Activated CD8-positive, alpha-beta memory T cell treated with anti-CD3 and anti-CD28 coated beads, Interleukin-2, amount 50 U/mL, for 24 hours (primary cell): ENCODE measurements around the gene SORCS3.

Experiments used
- DNase-seq: peaks from one replicate; pipeline ENCODE4 v3.0.0-alpha.2; 2020; ENCODE audit errors: extremely low read depth

The SORCS3 gene

DNA sequence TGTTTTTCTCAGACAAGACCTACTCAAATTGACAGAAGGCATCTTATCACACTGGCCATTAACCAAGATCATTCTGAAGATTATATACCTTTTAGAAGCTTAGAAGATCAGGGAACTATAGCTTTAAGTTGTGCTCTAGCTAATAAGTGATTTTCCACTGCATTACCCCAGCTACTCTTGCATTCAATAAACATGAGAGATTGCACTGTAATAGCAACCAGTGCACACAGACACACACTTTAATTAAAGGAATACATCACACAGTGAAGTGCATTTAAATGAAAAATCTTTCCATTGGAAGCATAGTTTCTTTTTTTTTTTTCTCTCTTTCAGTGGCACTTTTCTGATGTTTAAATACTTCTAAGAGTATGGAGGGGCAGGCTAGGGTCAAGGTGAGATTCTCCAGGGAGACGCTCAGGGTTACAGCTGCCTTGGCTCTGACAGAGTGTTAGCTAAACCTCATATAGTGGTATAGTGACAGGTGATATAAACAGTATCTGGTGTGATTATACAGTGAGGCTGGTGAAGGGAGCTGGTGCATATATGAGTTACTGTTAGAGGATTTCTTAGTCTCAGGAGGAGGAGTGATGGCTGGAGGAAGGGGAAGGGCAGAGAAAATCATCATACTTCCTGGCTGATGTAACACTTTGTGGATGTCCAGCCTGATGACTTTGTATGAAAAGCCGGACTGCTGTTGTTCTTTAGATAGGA, 369.5 kb downstream of the SORCS3 start:
- no peak for DNase-seq

DNA sequence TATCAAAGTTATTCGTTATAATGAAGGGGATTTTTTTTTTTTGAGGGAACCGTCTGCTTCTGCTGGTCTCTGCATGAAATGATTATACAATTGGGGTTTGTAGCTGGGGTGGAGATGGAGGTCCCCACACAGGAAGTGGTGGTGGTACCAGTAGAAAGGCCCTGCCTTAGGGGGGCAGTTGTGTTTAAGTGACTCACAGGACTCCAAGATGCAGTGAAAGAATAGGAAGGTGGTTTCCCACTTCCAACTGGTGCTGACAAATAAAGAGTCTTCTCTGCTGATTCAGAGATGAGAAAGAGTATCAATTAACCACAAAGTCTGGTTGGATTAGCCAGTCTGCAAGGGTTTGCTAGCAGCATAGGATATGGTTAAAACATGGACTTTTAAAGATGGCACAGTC, 376.0 kb downstream of the SORCS3 start:
- DNase-seq, result no peak

DNA sequence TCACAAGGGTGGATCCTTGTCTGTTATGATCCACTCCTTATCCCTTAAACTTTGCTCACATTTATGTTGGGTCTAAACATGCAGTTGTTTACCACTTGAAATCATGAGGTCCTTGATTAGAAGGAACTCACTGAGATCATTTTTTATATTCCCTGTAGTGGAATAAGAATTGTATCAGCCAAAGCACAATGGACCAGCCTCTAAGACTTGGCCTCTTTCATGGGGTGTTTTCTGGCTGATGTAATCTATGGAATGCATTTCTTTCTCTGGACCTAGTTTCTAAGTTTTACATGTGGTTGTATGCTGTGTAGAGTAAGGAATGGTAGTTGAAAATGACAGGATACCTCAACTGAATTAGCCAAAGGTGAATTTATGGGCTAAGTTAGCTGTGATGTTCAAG, 376.6 kb downstream of the SORCS3 start:
- no peak for DNase-seq

DNA sequence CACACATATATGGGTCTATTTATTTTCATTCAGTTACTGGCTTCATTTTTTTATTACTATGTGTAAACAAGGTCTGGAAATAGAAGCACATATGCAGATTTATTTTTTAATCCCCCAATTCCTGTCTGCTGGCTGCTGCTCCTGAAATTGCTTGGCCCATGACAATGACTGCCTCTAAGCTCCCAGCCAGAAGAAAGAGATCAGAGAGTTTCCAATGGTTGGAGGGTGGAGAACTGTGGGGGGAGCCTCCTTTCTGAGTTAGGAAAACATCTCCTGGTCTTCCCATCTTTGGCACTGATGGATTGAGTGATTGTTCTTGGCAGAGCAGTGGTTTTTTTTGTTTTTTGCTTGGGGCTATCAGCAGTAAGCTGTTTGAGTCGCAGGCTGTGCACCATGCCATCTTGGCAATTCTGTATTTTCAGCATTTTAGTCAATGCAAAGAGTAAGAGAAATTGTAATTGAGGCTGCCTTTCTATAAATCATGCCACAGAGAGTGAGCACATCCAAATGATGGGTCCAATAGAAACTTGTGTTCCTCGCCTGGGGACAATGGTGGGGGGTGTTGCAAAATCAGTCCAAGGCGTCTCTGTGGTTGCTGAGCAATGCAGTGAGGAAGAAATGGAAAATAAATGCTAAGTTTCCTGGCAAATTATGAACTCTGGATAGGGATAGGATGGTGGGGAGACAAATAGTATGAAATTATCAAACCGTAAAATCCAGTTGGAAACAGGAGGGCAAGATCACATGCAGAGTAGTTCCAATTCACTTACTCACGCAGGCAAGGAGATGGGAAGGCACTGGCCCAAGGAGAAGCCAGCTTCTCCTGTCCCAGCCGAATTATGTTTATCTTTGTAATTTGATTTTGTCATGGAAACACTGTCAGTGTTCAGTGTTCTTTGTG, 382.4 kb downstream of the SORCS3 start:
- no peak for DNase-seq

DNA sequence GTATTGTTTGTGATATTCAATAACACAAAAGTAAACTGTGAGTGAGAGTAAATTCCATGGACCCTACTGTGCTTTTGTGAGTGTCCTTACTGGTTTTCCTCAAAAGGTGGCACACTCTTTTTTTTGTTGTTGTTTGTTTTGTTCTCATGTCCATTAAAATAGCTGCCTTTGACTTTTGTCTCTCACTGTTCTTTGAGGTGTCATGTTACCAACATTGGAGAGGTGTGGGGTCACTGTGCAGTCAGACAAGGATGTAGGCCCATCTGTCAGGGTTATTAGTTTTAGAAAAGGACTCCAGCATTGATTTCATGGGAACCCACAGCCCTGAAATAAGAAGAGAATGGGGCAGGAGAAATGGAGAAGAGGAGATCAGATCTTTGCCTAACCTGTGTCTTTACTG, 383.1 kb downstream of the SORCS3 start:
- no peak for DNase-seq

DNA sequence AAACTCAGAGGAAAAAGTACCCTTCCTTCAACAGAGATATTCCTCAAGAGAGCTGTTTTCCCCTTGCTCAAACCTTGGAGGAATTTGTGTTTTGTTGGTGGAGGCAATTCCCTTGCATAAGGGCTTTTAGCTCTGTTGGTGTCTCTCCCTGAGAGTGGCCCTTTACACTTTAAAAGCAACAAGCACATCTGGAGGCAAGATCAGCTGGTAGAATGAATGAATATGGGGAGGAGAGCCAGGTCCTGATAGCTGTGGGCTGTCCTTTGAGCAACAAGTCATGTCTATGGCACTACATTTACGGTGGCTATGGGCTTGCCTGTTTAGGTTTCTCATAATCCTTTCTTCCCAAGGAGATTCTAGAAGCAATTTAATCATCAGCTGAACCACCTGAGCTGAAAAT, 384.0 kb downstream of the SORCS3 start:
- no peak for DNase-seq

DNA sequence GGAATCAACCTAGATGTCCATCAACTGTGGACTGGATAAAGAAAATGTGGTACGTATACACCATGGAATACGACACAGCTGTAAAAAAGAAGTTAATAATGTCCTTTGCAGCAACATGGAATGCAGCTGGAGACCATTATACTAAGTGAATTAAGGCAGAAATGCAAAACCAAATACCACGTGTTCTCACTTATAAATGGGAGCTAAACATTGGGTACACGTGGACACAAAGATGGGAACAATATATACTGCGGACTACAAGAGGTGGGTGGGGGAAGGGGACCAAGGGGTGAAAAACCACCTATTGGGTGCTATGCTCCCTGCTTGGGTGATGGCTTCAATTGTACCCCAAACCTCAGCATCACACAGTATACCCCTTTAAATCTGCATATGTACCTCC, 385.5 kb downstream of the SORCS3 start:
- DNase-seq, result no peak

DNA sequence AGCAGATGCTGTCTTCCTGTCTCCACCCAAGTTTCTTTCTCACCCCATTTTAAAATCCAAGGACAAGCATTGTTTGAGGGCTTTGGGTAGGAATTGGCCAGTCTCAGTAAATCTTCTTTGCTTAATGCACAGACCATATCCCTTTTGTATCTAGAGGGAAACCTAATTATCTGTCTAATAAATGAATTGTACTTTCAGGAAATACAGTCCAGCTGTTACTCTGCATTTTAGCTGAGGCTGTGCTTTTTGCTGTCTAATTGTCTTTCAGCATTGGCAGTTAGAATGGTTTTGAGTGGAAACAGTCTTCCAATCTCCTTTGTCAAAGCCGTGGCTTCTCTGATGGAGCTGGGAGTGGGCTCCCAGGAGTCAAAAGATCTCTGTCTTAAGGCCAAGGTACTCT, 388.2 kb downstream of the SORCS3 start:
- no peak for DNase-seq

DNA sequence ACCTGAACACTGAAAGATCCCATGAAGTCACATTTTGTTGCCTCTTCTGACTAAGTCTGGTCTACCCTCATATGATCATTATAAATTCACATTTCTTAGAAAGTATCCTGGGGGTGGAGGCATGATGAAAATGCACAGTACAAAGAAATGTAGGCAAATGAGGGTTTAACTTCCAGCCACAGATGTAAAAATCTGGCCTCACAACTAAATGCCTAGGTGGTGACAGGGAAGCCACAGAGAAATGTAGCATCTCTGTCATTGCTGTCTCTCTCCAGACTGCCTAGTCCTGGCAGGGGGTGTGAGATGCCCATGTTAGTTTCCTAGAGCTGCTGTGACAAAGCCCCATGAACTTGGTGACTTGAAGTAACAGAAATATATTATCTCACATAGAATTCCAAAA, 395.9 kb downstream of the SORCS3 start:
- DNase-seq, result no peak

DNA sequence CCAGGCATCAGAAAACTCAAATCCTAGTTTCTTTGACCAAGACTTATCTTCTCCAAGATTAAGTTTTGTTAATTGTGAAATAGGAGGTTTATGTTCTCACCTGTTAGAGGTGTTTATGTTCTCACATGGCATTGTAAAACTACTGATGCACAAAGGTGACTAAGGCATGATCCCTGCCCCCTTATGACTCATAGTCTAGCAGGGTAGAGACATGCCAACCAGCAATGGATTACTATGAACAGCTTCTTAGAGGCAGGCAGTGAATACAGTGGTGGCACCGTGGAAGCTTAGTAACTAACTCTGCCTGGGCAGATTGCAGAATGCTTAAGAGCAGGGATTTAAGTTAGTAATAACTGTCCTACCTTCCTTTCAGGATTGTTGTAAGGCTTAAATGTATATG, 400.9 kb downstream of the SORCS3 start:
- DNase-seq, result no peak

DNA sequence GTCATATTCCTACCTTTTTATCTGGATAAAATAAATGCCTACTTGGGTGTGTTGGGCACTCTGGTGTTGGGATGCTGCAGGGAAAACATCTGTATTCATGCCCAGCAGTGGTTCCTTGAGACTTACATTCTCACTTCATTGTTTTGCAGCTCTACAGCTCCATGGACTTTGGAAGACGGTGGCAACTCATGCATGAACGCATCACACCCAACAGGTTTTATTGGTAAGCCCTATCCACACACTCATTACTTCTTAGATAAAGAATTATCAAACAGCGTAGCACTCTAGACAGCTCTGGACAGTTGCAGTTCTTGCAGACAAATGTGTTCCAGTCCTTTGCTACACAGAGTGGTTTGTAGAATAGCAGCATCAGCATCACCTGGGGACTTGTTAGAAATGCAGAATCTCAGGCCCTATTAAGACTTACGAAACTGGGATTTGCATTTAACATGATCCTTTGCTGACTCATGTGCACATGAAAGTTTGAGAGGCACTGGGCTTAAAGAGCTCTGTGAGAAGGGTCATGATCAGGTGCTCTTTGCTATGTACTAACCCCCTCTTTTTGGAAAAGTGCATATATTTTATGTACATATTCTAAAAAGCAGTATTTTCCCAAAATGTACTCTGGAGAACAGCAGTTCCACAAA, 401.9 kb downstream of the SORCS3 start:
- DNase-seq, result no peak

DNA sequence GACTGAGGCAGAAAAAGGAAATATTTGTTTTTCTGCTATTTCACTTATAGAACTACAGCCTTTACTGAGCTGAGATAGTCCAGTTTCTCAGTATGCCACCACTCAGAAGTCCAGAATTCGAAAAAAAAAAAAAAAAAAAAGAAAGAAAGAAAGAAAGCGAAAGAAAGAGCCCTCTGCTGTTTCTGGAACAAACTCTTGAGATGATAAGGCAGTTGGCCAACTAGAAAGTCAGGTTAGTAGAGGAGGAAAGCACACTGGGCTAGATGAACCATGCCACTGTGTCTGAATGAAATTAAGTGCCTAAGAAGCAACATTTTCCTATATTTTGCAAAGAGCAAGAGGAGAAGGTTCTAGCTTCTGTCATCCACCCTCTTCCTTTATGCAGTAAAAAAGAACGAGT, 403.8 kb downstream of the SORCS3 start:
- DNase-seq, result no peak

DNA sequence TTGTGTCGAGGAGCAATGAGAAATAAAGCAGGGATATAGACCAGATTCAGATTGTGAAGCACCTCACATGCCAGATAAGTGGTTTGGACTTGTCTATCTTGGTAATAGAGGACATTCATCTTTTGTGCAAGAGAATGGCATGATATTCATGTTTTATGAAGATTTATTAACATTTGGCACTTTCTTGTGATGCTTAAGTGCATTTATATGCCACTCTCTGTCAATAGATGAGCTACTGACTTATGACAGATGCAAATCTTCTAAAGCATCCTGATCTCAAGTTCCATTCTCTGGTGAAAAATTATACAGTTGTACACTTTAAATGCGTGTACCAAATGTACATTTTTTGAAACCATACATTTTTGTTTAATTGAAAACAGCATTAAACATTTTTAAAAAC, 415.3 kb downstream of the SORCS3 start:
- DNase-seq, result no peak

DNA sequence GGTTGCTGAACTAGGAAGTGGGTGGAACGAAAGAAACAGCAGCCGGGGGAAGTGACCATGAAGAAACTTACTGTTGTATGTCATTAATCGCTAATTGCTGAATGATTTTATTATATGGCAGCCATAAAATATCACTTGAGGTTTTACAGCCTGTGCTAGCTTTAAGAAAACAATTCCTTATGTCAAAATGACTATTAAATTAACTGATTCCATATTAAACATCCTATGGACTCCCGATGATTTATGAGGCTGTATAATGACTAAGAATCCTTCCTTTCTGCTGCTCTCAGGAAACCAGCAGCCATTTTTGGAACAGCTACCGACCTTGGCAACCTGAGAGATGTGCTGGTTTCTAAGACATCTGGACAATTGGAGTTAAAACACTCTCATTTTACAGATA, 421.9 kb downstream of the SORCS3 start:
- DNase-seq, result no peak

DNA sequence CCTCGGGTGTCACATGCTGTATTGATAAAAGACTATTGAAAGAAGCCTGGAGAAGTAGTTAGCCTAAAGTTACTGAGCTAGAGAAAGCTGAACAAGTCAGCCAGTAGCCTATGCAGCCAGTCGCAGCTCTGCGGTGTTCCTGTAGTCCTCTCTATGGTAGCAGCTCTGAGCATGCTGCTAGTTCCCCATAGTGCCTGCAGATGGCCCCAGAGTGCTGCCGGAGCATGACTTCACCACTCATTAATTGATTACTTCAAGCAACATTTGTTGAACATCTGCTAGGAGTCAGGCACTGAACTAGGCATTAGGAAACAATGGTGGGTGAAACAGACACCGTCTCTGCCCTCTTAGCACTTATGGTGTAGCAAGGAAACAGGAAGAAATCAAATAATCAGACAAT, 422.7 kb downstream of the SORCS3 start:
- DNase-seq, result no peak

DNA sequence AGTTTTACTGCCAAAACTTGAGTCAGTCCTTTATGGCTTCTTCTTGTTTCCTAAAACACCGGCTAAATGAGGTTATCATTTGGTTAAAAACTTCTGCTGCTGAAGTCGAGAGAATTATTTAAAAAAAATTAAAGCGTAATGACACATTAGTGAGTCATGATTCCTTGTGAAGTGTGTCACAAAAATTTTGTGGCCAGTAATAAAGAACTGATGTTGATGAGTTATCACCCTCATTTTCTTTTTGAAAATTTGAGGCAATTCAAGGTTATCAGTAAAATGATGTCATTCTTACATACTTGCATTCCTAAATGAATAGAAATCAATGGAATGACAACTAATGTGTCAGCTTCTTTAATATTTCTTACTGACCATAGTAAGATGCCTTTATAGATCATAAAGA, 427.4 kb downstream of the SORCS3 start:
- DNase-seq, result no peak

DNA sequence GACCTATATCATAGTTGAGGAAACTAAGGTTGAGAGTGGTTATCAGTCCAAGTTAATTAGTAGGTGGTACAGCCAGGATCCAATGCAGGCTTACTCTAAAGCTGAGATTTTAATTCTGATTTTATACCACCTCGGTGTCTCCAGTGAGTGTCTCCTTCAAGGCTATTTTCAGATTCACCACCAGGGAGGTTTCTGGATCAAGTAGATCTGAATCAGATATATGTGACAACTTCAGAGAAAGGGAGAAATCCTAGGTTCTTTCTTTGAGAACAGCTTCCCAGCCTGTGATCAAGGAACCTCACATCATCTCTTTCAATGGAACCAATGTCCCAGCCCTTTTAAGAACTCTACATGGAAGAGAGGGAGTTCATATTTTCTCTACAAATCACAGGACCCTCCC, 429.2 kb downstream of the SORCS3 start:
- no peak for DNase-seq

DNA sequence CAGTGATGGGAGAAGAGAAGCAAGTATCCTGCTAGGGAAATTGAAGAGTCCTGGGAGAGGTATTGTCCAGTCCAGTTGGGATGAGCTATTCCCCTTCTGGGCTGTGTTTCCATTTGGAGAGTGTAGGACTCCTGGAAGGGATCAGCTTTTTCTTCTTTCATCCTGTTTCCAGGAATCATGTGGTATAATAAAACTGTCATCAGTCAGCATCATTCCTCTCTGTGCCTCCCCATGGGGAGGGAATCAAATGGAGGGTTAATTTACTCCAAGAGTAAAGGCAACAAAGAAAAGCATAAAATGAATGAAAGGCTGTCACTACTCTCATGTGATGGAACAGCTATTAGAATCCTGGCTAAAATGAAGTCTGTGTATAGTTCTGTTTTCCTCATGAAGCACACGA, 429.9 kb downstream of the SORCS3 start:
- DNase-seq, result no peak

DNA sequence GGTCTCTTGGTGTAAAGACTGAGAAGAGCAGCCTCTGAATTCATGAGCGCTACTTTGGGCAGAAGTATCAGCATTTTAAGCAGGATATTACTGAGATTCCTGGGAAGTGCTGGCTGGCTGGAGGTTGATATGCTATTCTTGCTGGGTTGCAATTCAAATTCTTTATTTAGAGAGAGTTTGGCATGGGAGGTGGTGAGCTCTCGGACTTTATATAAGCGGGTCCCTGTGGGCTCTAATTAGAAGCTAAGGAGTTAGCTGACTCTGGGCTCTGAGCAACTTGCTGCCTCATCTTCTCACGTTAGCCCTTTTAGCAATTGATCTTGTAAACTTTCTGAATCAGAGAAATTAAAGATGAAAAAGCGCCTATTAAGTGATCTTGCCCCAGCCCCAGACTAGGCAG, 430.9 kb downstream of the SORCS3 start:
- DNase-seq, result no peak

DNA sequence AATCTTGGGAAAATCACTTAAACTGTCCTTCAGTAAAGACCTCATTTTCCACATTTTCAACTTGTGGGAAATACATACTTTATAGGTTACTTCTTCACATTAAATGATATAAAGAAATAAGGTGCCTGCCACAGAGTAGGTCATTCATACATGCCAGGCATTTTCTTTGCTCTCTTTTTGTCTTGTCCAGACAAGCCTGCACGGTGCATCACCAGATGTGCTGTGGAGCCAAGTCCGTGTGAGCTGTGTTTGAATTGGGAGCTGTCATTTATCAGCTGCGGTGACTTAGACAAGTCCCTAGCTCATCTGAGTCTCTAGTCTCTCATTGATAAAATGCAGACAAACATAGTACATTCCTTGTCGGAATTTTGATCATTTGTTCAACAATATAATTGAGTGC, 432.9 kb downstream of the SORCS3 start:
- DNase-seq, result no peak

DNA sequence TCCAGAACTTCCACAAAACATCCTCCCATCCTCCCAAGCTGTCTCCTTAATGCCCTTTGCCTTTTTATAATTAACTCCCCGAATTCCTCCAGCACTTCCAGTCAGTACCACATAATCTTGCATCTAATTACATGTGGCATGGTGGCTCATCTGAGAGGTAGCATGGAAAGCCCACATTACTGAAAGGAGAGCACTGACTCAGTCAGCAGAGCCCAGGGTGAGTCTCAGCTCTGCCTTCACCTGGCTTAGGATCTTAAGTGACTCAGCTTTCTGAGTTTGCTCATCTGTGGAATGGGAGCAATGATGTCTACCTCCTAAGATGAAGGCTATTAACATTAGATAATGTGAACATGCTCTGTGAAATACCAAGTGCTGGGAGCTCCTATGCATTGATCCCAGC, 433.9 kb downstream of the SORCS3 start:
- DNase-seq, result no peak

DNA sequence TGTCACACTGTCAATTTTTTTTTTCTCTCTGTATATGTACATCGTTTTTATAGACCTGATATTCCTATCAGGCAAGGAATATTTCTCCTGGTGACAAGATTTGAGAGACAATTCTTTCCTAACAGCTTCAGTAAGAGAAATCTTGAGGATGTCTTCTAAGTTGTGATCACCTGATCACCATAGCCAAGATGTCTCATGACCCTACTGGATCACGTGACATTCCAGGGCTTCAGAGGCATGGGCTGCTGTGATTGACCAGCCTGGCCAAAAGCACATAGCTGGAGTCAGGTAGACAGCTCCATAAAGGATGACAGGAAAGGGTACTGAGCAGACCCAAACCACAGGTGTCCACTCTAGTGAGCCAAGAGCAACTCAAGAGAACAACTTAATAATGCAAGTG, 444.9 kb downstream of the SORCS3 start:
- DNase-seq, result no peak

DNA sequence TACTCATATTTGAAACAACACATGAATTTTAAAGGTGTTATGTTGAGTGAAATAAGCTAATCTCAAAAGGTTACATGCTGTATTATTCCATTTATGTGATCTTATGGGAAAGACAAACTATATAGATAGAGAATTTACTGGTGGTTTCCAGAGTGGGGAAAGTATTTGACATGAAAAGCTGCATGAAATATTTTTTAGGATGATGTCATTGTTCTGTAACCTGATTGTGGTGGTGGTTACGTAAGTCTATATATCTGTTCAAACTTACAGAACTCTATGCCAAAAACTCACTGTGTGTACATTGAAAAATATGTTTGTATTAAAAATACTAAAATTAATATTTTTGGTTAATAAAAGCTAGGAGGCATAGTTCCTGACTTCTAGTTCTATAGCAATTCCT, 453.0 kb downstream of the SORCS3 start:
- DNase-seq, result no peak
